Measurements from ENCODE around the gene FOXP1.

Gene FOXP1

GRCh38 chr3:71282976-71283375, 300.6 kb downstream of the FOXP1 start:
- Histone ChIP-seq H3K27ac (ENCODE audit: low read depth in 2 of 2, low read length in 2 of 2) (no peak overlapping the region), H3K9me3 (ENCODE audit: control insufficient read depth in 2 of 2, low read length in 2 of 2) (no peaks in the 10 kb centered on the region), H3K4me3 (ENCODE audit: low read length in 2 of 2) (no peak overlapping the region), H3K4me1 (ENCODE audit: control insufficient read depth in 2 of 2, insufficient read depth in 2 of 2, low read length in 2 of 2) (no peaks in the 10 kb centered on the region), H3K36me3 (ENCODE audit: control insufficient read depth in 2 of 2, insufficient read depth in 2 of 2, low read length in 2 of 2) (no peaks in the 10 kb centered on the region), H3K27me3 (ENCODE audit: control insufficient read depth in 2 of 2, insufficient read depth in 2 of 2, low read length in 2 of 2) (no peaks in the 10 kb centered on the region), H3K9ac (ENCODE audit: low read depth in 1 of 2, low read length in 2 of 2) (no peak overlapping the region)

GRCh38 chr3:71281280-71281679, 302.2 kb downstream of the FOXP1 start:
- Histone ChIP-seq H3K4me1 (ENCODE audit: control insufficient read depth in 2 of 2, insufficient read depth in 2 of 2, low read length in 2 of 2) (no peaks in the 10 kb centered on the region), H3K27me3 (ENCODE audit: control insufficient read depth in 2 of 2, insufficient read depth in 2 of 2, low read length in 2 of 2) (no peaks in the 10 kb centered on the region), H3K4me3 (ENCODE audit: low read length in 2 of 2) (no peak overlapping the region), H3K9ac (ENCODE audit: low read depth in 1 of 2, low read length in 2 of 2) (no peak overlapping the region), H3K27ac (ENCODE audit: low read depth in 2 of 2, low read length in 2 of 2) (no peak overlapping the region), H3K36me3 (ENCODE audit: control insufficient read depth in 2 of 2, insufficient read depth in 2 of 2, low read length in 2 of 2) (no peaks in the 10 kb centered on the region), H3K9me3 (ENCODE audit: control insufficient read depth in 2 of 2, low read length in 2 of 2) (no peaks in the 10 kb centered on the region)

- Histone ChIP-seq H3K9me3 (ENCODE audit: control insufficient read depth in 2 of 2, low read length in 2 of 2) (no peaks in the 10 kb centered on the region), H3K27ac (ENCODE audit: low read depth in 2 of 2, low read length in 2 of 2) (no peak overlapping the region), H3K27me3 (ENCODE audit: control insufficient read depth in 2 of 2, insufficient read depth in 2 of 2, low read length in 2 of 2) (no peaks in the 10 kb centered on the region), H3K9ac (ENCODE audit: low read depth in 1 of 2, low read length in 2 of 2) (no peak overlapping the region), H3K4me1 (ENCODE audit: control insufficient read depth in 2 of 2, insufficient read depth in 2 of 2, low read length in 2 of 2) (no peaks in the 10 kb centered on the region), H3K36me3 (ENCODE audit: control insufficient read depth in 2 of 2, insufficient read depth in 2 of 2, low read length in 2 of 2) (no peaks in the 10 kb centered on the region), H3K4me3 (ENCODE audit: low read length in 2 of 2) (no peak overlapping the region)
Measured at GRCh38 chr3:71277341-71277740, 306.2 kb downstream of the FOXP1 start.

GRCh38 chr3:71276531-71276930, 307.0 kb downstream of the FOXP1 start:
- no peaks in the 10 kb centered on the region for H3K27me3 ChIP-seq (ENCODE audit: control insufficient read depth in 2 of 2, insufficient read depth in 2 of 2, low read length in 2 of 2)
- no peak overlapping the region for H3K4me3 ChIP-seq (ENCODE audit: low read length in 2 of 2)
- H3K4me1 ChIP-seq (ENCODE audit: control insufficient read depth in 2 of 2, insufficient read depth in 2 of 2, low read length in 2 of 2): no peaks in the 10 kb centered on the region
- no peaks in the 10 kb centered on the region for H3K36me3 ChIP-seq (ENCODE audit: control insufficient read depth in 2 of 2, insufficient read depth in 2 of 2, low read length in 2 of 2)
- H3K9ac ChIP-seq (ENCODE audit: low read depth in 1 of 2, low read length in 2 of 2): no peak overlapping the region
- no peaks in the 10 kb centered on the region for H3K9me3 ChIP-seq (ENCODE audit: control insufficient read depth in 2 of 2, low read length in 2 of 2)
- H3K27ac ChIP-seq (ENCODE audit: low read depth in 2 of 2, low read length in 2 of 2): no peak overlapping the region

- Histone ChIP-seq H3K36me3 (ENCODE audit: control insufficient read depth in 2 of 2, insufficient read depth in 2 of 2, low read length in 2 of 2) (no peaks in the 10 kb centered on the region), H3K27ac (ENCODE audit: low read depth in 2 of 2, low read length in 2 of 2) (no peak overlapping the region), H3K9me3 (ENCODE audit: control insufficient read depth in 2 of 2, low read length in 2 of 2) (no peaks in the 10 kb centered on the region), H3K4me3 (ENCODE audit: low read length in 2 of 2) (no peak overlapping the region), H3K4me1 (ENCODE audit: control insufficient read depth in 2 of 2, insufficient read depth in 2 of 2, low read length in 2 of 2) (peaks cover 0 to 2% of the 10 kb centered on the region in 2 donors), H3K9ac (ENCODE audit: low read depth in 1 of 2, low read length in 2 of 2) (no peak overlapping the region), H3K27me3 (ENCODE audit: control insufficient read depth in 2 of 2, insufficient read depth in 2 of 2, low read length in 2 of 2) (no peaks in the 10 kb centered on the region)
Measured at GRCh38 chr3:71273453-71273852, 310.1 kb downstream of the FOXP1 start.

- H3K36me3 ChIP-seq (ENCODE audit: control insufficient read depth in 2 of 2, insufficient read depth in 2 of 2, low read length in 2 of 2): no peaks in the 10 kb centered on the region
- no peak overlapping the region for H3K27ac ChIP-seq (ENCODE audit: low read depth in 2 of 2, low read length in 2 of 2)
- no peaks in the 10 kb centered on the region for H3K9me3 ChIP-seq (ENCODE audit: control insufficient read depth in 2 of 2, low read length in 2 of 2)
- no peak overlapping the region for H3K9ac ChIP-seq (ENCODE audit: low read depth in 1 of 2, low read length in 2 of 2)
- no peaks in the 10 kb centered on the region for H3K27me3 ChIP-seq (ENCODE audit: control insufficient read depth in 2 of 2, insufficient read depth in 2 of 2, low read length in 2 of 2)
- no peak overlapping the region for H3K4me3 ChIP-seq (ENCODE audit: low read length in 2 of 2)
- H3K4me1 ChIP-seq (ENCODE audit: control insufficient read depth in 2 of 2, insufficient read depth in 2 of 2, low read length in 2 of 2): peaks cover 0 to 2% of the 10 kb centered on the region in 2 donors
Measured at GRCh38 chr3:71271596-71271995, 311.9 kb downstream of the FOXP1 start.

GRCh38 chr3:71269906-71270305, 313.6 kb downstream of the FOXP1 start:
- Histone ChIP-seq H3K4me1 (ENCODE audit: control insufficient read depth in 2 of 2, insufficient read depth in 2 of 2, low read length in 2 of 2) (peaks cover 0 to 2% of the 10 kb centered on the region in 2 donors), H3K9ac (ENCODE audit: low read depth in 1 of 2, low read length in 2 of 2) (peak overlapping the region in 1 of 2 donors; percentile 33), H3K36me3 (ENCODE audit: control insufficient read depth in 2 of 2, insufficient read depth in 2 of 2, low read length in 2 of 2) (no peaks in the 10 kb centered on the region), H3K9me3 (ENCODE audit: control insufficient read depth in 2 of 2, low read length in 2 of 2) (no peaks in the 10 kb centered on the region), H3K27me3 (ENCODE audit: control insufficient read depth in 2 of 2, insufficient read depth in 2 of 2, low read length in 2 of 2) (no peaks in the 10 kb centered on the region), H3K4me3 (ENCODE audit: low read length in 2 of 2) (peak overlapping the region in 1 of 2 donors; percentile 12), H3K27ac (ENCODE audit: low read depth in 2 of 2, low read length in 2 of 2) (peak overlapping the region in 1 of 2 donors; percentile 23)

- no peak overlapping the region for H3K27ac ChIP-seq (ENCODE audit: low read depth in 2 of 2, low read length in 2 of 2)
- H3K36me3 ChIP-seq (ENCODE audit: control insufficient read depth in 2 of 2, insufficient read depth in 2 of 2, low read length in 2 of 2): no peaks in the 10 kb centered on the region
- H3K27me3 ChIP-seq (ENCODE audit: control insufficient read depth in 2 of 2, insufficient read depth in 2 of 2, low read length in 2 of 2): no peaks in the 10 kb centered on the region
- peaks cover 0 to 2% of the 10 kb centered on the region in 2 donors for H3K4me1 ChIP-seq (ENCODE audit: control insufficient read depth in 2 of 2, insufficient read depth in 2 of 2, low read length in 2 of 2)
- no peak overlapping the region for H3K9ac ChIP-seq (ENCODE audit: low read depth in 1 of 2, low read length in 2 of 2)
- no peaks in the 10 kb centered on the region for H3K9me3 ChIP-seq (ENCODE audit: control insufficient read depth in 2 of 2, low read length in 2 of 2)
- no peak overlapping the region for H3K4me3 ChIP-seq (ENCODE audit: low read length in 2 of 2)
Measured at GRCh38 chr3:71268462-71268999, 315.0 kb downstream of the FOXP1 start.

- Histone ChIP-seq H3K36me3 (ENCODE audit: control insufficient read depth in 2 of 2, insufficient read depth in 2 of 2, low read length in 2 of 2) (no peaks in the 10 kb centered on the region), H3K4me3 (ENCODE audit: low read length in 2 of 2) (no peak overlapping the region), H3K9me3 (ENCODE audit: control insufficient read depth in 2 of 2, low read length in 2 of 2) (no peaks in the 10 kb centered on the region), H3K27me3 (ENCODE audit: control insufficient read depth in 2 of 2, insufficient read depth in 2 of 2, low read length in 2 of 2) (no peaks in the 10 kb centered on the region), H3K4me1 (ENCODE audit: control insufficient read depth in 2 of 2, insufficient read depth in 2 of 2, low read length in 2 of 2) (peaks cover 0 to 2% of the 10 kb centered on the region in 2 donors), H3K27ac (ENCODE audit: low read depth in 2 of 2, low read length in 2 of 2) (no peak overlapping the region), H3K9ac (ENCODE audit: low read depth in 1 of 2, low read length in 2 of 2) (no peak overlapping the region)
Measured at GRCh38 chr3:71266875-71267274, 316.7 kb downstream of the FOXP1 start.

GRCh38 chr3:71265365-71265915, 318.1 kb downstream of the FOXP1 start:
- Histone ChIP-seq H3K4me1 (ENCODE audit: control insufficient read depth in 2 of 2, insufficient read depth in 2 of 2, low read length in 2 of 2) (peaks cover 0 to 2% of the 10 kb centered on the region in 2 donors), H3K27ac (ENCODE audit: low read depth in 2 of 2, low read length in 2 of 2) (no peak overlapping the region), H3K9ac (ENCODE audit: low read depth in 1 of 2, low read length in 2 of 2) (no peak overlapping the region), H3K4me3 (ENCODE audit: low read length in 2 of 2) (no peak overlapping the region), H3K36me3 (ENCODE audit: control insufficient read depth in 2 of 2, insufficient read depth in 2 of 2, low read length in 2 of 2) (no peaks in the 10 kb centered on the region), H3K9me3 (ENCODE audit: control insufficient read depth in 2 of 2, low read length in 2 of 2) (no peaks in the 10 kb centered on the region), H3K27me3 (ENCODE audit: control insufficient read depth in 2 of 2, insufficient read depth in 2 of 2, low read length in 2 of 2) (no peaks in the 10 kb centered on the region)

Data from mucosa of rectum (tissue), 2 donors.